GM12892 (cell line): ENCODE measurements around the gene RGS13. TPM values are rescaled to one million over a fixed set of nuclear protein-coding genes. Genes with fewer than 3 reads are reported as not detected.
A peak's percentile ranks its signal among the peaks of the same experiment; 100 is the strongest.

Experiments
- DNase-seq: peaks from one replicate; pipeline ENCODE4 v3.0.0; 2011; ENCODE audit not compliant: insufficient read length
- FAIRE-seq: peaks from 2 replicates; lab custom pipeline; 2011; peaks lifted over from hg19 to GRCh38; lab: Jason Lieb, UNC
- POLR2A ChIP-seq: IDR thresholded peaks from 2 replicates; pipeline ENCODE4 v1.6.1; 2011; ENCODE audit warnings: low read depth, low read length, control low read depth
- POLR2AphosphoS5 ChIP-seq: IDR thresholded peaks from 2 replicates; pipeline ENCODE4 v1.6.1; 2011; ENCODE audit warnings: low read depth, low read length, control low read depth
- TAF1 ChIP-seq: IDR thresholded peaks from 2 replicates; pipeline ENCODE4 v1.6.1; 2011; ENCODE audit warnings: low read depth, mild to moderate bottlenecking, control low read depth, low read length, borderline replicate concordance
- polyA plus RNA-seq: library from polyadenylated mRNA; unstranded; fragments of >200 nt; gene quantifications from one replicate; pipeline ENCODE4 v1.2.1, GENCODE V29; 2012; ENCODE audit warnings: missing spikeins, inconsistent platforms; ENCODE audit not compliant: missing spikeins

The RGS13 gene, protein sequence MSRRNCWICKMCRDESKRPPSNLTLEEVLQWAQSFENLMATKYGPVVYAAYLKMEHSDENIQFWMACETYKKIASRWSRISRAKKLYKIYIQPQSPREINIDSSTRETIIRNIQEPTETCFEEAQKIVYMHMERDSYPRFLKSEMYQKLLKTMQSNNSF
- polyA plus RNA-seq = 0.21 TPM

GRCh38 chr1:192635939-192636338, at the start of gene RGS13:
Gene RGS13, plus strand, starts transcription at chr1:192636147. Its CDS starts 8,188 bp downstream, at chr1:192644335.
- FAIRE-seq = no peak
- no peak for DNase-seq
- TF ChIP-seq TAF1 (no peak), POLR2AphosphoS5 (no peak), POLR2A (no peak)

- no peak for FAIRE-seq
- DNase-seq = no peak
Measured at GRCh38 chr1:192587386-192588266, 48.3 kb upstream of the RGS13 start.

DNA sequence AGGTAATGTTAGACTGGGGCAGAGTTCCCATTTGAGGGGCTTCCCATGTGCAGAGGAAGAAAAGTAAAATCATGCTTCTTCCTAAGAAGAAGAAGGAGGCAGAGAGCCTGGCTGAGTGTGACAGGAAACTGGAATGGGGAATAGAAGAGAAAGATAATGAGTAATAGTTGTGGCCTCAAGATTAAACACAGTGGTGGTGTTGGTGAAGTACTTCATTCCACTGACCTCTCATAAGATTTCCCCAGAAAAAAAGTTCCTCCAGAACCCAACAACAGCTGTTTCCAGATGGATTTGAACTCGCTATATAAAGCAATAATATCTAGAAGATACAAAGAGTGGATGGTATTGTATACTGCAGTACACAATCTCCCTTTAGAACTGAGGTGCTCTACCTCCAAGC, 47.4 kb upstream of the RGS13 start:
- FAIRE-seq = no peak
- TF ChIP-seq POLR2AphosphoS5 = no peak
- no peak for TF ChIP-seq POLR2A
- no peak for TF ChIP-seq TAF1

More at GRCh38 chr1:192587386-192588266, 48.3 kb upstream of the RGS13 start:
- TF ChIP-seq POLR2A = no peak
- no peak for TF ChIP-seq POLR2AphosphoS5
- TF ChIP-seq TAF1 = no peak

DNA sequence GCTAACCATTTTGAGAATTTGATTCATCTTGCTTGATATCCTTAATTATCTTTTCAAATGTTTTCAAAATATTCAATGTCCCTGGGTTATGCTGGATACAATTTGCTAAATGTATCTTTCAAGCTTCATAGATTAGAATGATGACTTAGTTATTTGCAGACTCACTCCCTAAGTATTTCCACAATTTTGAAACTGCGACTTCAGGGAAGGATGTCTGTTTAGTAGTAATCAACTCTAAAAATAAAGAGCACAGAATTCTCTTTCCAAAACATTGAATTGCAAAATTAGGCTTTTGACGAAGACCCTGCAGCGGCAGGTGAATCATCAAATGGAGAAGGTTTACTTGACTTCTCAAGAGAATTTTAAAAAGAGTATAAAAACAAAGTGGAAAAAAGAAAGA, 46.1 kb upstream of the RGS13 start:
- no peak for DNase-seq
- TF ChIP-seq TAF1 (no peak), POLR2AphosphoS5 (no peak)
- no peak for FAIRE-seq

More for the DNA sequence above, 47.4 kb upstream of the RGS13 start:
- DNase-seq = no peak

DNA sequence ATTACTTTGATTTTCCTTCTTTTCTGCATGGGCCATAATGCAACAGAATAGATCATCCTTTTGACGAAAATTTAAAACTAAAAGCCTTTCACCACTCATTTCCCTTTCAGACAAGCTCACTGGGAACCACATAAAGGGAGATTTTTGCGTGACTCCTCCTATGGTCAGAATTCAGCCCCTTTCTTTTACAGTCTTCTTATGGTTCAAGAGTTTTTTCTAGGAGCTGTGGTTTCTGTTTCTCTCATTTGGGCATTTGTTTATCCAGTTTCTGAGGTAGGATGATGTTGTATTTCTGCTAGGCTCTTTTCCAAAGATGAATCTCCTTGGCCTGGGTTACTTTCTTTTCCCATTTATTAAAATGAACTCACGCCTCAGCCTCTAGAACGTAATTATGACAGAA, 43.4 kb upstream of the RGS13 start:
- no peak for FAIRE-seq
- TF ChIP-seq POLR2AphosphoS5 (no peak), POLR2A (no peak), TAF1 (no peak)
- DNase-seq = no peak

DNA sequence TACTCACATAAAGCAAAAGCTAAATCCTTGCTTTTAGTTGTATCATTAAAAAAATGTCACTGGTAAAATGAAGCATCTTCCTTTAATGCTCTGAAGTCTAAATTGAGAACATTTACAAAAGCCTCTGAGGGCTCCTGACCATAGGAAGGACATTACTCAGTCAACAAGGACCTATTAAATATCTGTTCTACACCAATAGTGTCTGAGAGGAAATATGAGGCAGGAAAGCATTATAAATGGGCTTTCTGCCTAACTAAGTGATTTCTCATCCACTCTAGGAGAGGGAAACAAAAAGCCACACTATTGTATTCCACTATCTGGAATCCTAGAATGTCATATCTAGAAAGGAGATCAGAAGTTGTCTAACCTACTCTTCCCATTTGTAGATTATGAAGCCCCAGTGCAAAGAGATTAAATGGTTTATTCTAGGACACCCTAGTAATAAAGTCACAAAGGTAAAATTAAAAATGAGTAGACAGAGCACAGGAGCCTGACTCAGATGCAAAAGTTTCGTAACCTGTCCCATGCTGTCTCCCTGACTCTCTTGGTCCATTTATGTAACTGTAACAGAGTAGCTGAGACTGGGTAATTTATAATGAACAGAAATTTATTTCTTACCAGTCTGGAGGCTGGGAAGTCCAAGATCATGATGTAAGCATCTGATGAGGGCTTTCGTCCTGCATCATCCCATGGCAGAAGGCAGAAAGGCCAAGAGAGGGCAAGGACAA, 42.8 kb upstream of the RGS13 start:
- no peak for TF ChIP-seq POLR2AphosphoS5
- no peak for TF ChIP-seq TAF1
- no peak for TF ChIP-seq POLR2A
- no peak for DNase-seq
- FAIRE-seq = no peak

DNA sequence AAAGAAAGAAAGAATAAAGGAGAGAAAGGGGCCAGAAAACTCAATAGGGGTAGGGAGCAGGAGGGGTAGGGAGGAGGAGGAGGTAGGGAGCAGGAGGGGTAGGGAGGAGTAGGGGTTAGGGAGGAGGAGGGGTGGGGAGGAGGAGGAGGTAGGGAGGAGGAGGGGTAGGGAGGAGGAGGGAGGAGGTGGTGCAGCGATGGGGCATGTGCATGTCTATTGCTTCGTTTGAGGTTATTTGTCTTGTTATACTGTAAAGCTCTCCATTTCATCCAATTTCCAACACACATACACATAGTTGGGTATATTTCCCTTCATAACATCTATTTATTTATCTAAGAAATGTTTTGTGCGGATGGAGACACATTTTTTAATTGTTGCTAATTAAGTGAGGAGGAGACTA, 40.6 kb upstream of the RGS13 start:
- DNase-seq (no peak), FAIRE-seq (peak; percentile 9)
- TF ChIP-seq POLR2AphosphoS5 (no peak), TAF1 (no peak), POLR2A (no peak)

- DNase-seq = no peak
- FAIRE-seq = no peak
- no peak for TF ChIP-seq POLR2AphosphoS5
- TF ChIP-seq POLR2A = no peak
- no peak for TF ChIP-seq TAF1
Measured at GRCh38 chr1:192598589-192598988, 37.4 kb upstream of the RGS13 start.

DNA sequence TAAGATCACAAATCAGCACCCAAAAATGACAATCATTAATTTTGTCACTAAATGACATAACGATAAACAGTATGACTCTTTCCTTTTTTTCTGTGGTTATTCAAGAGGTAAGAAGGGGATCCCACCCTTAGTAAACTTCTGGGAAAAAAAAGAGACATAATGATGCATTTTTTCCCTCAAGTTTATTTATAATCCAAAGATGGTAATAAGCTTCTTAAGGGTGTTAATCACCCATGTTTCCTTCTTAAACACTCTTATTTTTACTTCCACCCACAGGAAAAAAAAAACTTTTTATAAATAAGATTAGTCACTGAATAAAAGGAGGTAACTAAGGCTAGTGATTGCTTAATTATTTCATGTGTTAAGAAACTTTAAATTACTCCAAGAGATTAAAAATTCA, 35.7 kb upstream of the RGS13 start:
- TF ChIP-seq TAF1 = no peak
- no peak for TF ChIP-seq POLR2A
- no peak for TF ChIP-seq POLR2AphosphoS5
- DNase-seq (no peak), FAIRE-seq (no peak)

DNA sequence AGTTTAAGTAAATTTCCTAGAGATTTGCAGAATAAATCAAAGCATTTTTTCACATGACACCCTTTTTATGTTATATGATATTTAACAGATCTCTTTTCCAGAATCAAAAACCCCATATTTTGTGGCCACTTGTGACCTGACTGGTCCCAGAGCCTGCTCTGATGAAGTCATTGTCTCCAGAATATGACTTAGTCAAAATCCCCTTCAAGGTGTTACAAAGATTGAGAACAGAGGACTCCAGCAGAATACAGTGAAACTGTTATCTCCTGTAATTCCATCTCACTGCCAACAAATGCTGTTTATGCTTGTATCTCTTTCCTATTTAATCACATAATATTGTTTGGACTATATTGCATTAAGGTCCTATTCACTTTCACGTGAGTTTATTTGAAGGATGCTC, 34.8 kb upstream of the RGS13 start:
- FAIRE-seq = no peak

GRCh38 chr1:192601567-192601966, 34.4 kb upstream of the RGS13 start:
- FAIRE-seq (peak; percentile 76), DNase-seq (no peak)
- TF ChIP-seq POLR2A (no peak), POLR2AphosphoS5 (no peak), TAF1 (no peak)

More for the DNA sequence above, 34.8 kb upstream of the RGS13 start:
- TF ChIP-seq POLR2AphosphoS5 = no peak
- TF ChIP-seq POLR2A = no peak
- no peak for TF ChIP-seq TAF1
- DNase-seq = no peak

- peak; percentile 68 for FAIRE-seq
- TF ChIP-seq POLR2AphosphoS5 (no peak), TAF1 (no peak), POLR2A (no peak)
Measured at GRCh38 chr1:192602757-192603156, 33.2 kb upstream of the RGS13 start.

More at GRCh38 chr1:192602757-192603156, 33.2 kb upstream of the RGS13 start:
- no peak for DNase-seq
